H1 (cell line): ENCODE measurements around the gene WDR33. TPM values are rescaled to one million over a fixed set of nuclear protein-coding genes. Genes with fewer than 3 reads are reported as not detected.

Experiments
- CHD2 ChIP-seq: IDR thresholded peaks from 2 replicates; pipeline ENCODE4 v1.6.1; 2012; ENCODE audit warnings: low read length, improper control_type of control experiment
- CHD7 ChIP-seq: fragments of 300-600 bp; sonication (generic); IDR thresholded peaks from 2 replicates; pipeline ENCODE4 v1.7.1; 2012; ENCODE audit warnings: low read length, moderate library complexity, mild to moderate bottlenecking, inconsistent platforms; ENCODE audit not compliant: insufficient replicate concordance
- CREB1 ChIP-seq: IDR thresholded peaks from 2 replicates; pipeline ENCODE4 v1.6.1; 2012; ENCODE audit warnings: inconsistent platforms
- JUN ChIP-seq: IDR thresholded peaks from 2 replicates; pipeline ENCODE4 v1.6.1; 2011; ENCODE audit warnings: low read depth, mild to moderate bottlenecking, improper control_type of control experiment, low read length
- KDM1A ChIP-seq: fragments of 200-600, 300-600 bp; sonication (generic); IDR thresholded peaks from 2 replicates; pipeline ENCODE4 v1.7.1; 2016; ENCODE audit warnings: mild to moderate bottlenecking, low read length, borderline replicate concordance
- NRF1 ChIP-seq: IDR thresholded peaks from 2 replicates; pipeline ENCODE4 v1.6.1; 2011; ENCODE audit warnings: mild to moderate bottlenecking, low read depth, low read length, improper control_type of control experiment
- POLR2AphosphoS5 ChIP-seq: IDR thresholded peaks from 2 replicates; pipeline ENCODE4 v1.6.1; 2011; ENCODE audit warnings: low read depth, low read length
- RFX5 ChIP-seq: IDR thresholded peaks from 2 replicates; pipeline ENCODE4 v1.6.1; 2011; ENCODE audit warnings: low read depth, low read length, improper control_type of control experiment, borderline replicate concordance
- RXRA ChIP-seq: IDR thresholded peaks from 2 replicates; pipeline ENCODE4 v1.6.1; 2011; ENCODE audit warnings: low read depth, mild to moderate bottlenecking, low read length, moderate library complexity; ENCODE audit not compliant: insufficient read depth
- SAP30 ChIP-seq: fragments of 300-600 bp; sonication (generic); IDR thresholded peaks from 2 replicates; pipeline ENCODE4 v1.7.1; 2012; ENCODE audit warnings: low read length, moderate library complexity, mild to moderate bottlenecking, inconsistent platforms; ENCODE audit not compliant: insufficient read depth, insufficient replicate concordance
- SIX5 ChIP-seq: IDR thresholded peaks from 2 replicates; pipeline ENCODE4 v1.6.1; 2011; ENCODE audit warnings: mild to moderate bottlenecking, low read depth, low read length
- SP2 ChIP-seq: IDR thresholded peaks from 2 replicates; pipeline ENCODE4 v1.6.1; 2012; ENCODE audit warnings: mild to moderate bottlenecking, low read length, inconsistent platforms
- TCF12 ChIP-seq: IDR thresholded peaks from 2 replicates; pipeline ENCODE4 v1.6.1; 2011; ENCODE audit warnings: low read depth, mild to moderate bottlenecking, low read length
- polyA plus RNA-seq, 7 experiments: library from polyadenylated mRNA; depleted of rRNA in 3 of 7; stranded (reverse) in 5 of 7; unstranded in 2 of 7; fragments of >200 nt in 5 of 7; fragments of 200-250 nt in 2 of 7; gene quantifications; 1 replicate in 5 of 7; 2 replicates in 1 of 7; 4 replicates in 1 of 7; pipeline versions ENCODE4 v1.2.1 to v1.2.3, GENCODE V29; 2011 to 2013; ENCODE audit warnings: missing spikeins in 2 of 7, mixed read lengths in 2 of 7
- total RNA-seq: library from RNA; stranded (reverse); fragmentation: NEBNext Ultra II Directional; extraction: Animal tissue kit (Norgen Biotek cat#: 25700); gene quantifications from 2 replicates; pipeline ENCODE4 v1.2.1, GENCODE V29; 2021

The WDR33 gene
- total and polyA plus RNA-seq, 2 of the 8 experiments (the other 6 are each of a cell fraction or from before 2014, with no cell fraction given) = 18.1 to 82.7 TPM

DNA sequence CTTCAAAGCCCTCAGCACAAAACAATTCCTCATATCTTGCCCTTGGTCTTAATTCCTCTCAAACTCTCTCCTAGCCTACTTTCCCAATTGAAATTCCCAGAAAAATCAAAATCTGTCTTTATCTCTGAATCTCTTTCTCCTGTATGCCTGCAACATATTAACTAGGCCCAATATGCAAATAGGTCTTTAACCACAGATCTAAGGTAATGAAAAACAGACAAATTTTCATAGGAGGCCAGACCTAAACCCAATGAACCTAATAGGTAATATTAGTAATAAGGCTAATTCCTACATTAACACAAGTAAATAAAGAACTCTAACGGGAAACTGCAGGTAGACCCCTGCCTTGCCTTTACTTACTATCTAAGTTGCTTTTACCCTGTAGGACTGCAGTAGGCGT lies 41.4 kb downstream of the WDR33 start (continued):
- TF ChIP-seq CHD7 = no peak
- TF ChIP-seq SP2 = no peak
- TF ChIP-seq TCF12 = no peak
- no peak for TF ChIP-seq RXRA
- TF ChIP-seq SIX5 = no peak
- no peak for TF ChIP-seq KDM1A
- no peak for TF ChIP-seq CREB1
- TF ChIP-seq SAP30 = no peak
- no peak for TF ChIP-seq NRF1
- TF ChIP-seq CHD2 = no peak
- TF ChIP-seq JUN = no peak
- no peak for TF ChIP-seq POLR2AphosphoS5
- TF ChIP-seq RFX5 = no peak
